H1 (cell line): Measurements from ENCODE around the gene FXR2. TPM values are rescaled to one million over a fixed set of nuclear protein-coding genes. Genes with fewer than 3 reads are reported as not detected.

ENCODE experiments used
- CTCF ChIA-PET: fragments of 300-600 bp; sonication (Branson Sonifier 250); formaldehyde crosslinking; loops from one replicate; lab custom pipeline; 2021; ENCODE audit not compliant: partially characterized antibody; lab: Charles Lee
- POLR2A ChIA-PET: fragments of 300-600 bp; sonication (Branson Sonifier 250); formaldehyde crosslinking; loops from one replicate; lab custom pipeline; 2021; ENCODE audit warnings: inconsistent platforms; ENCODE audit not compliant: partially characterized antibody; lab: Charles Lee
- DNase-seq, 2 experiments: peaks; one replicate each; pipeline versions ENCODE4 v3.0.0 to v3.0.0-alpha.2; 2010 to 2022; ENCODE audit warnings: low spot score in 2 of 2, low read depth in 1 of 2, mixed read lengths in 1 of 2
- FAIRE-seq: peaks from 2 replicates; lab custom pipeline; 2011; peaks lifted over from hg19 to GRCh38; lab: Jason Lieb, UNC
- H2AFZ ChIP-seq: 2 replicates; pipeline ENCODE4 v1.8.1; 2012; ENCODE audit warnings: low read length, inconsistent platforms
- H2AK5ac ChIP-seq: 2 replicates; pipeline ENCODE4 v1.6.1; 2013; ENCODE audit warnings: low read depth, low read length
- H2BK120ac ChIP-seq: replicated peaks from 2 replicates; pipeline ENCODE3; 2013; ENCODE audit warnings: low read depth, low read length, inconsistent platforms
- H2BK12ac ChIP-seq: 2 replicates; pipeline ENCODE4 v1.6.1; 2013; ENCODE audit warnings: low read depth, low read length
- H2BK15ac ChIP-seq: 2 replicates; pipeline ENCODE4 v1.6.1; 2013; ENCODE audit warnings: low read length
- H2BK20ac ChIP-seq: 2 replicates; pipeline ENCODE4 v1.6.1; 2013; ENCODE audit warnings: low read length
- H2BK5ac ChIP-seq: 2 replicates; pipeline ENCODE4 v1.6.1; 2013; ENCODE audit warnings: low read depth, low read length
- H3K14ac ChIP-seq: 2 replicates; pipeline ENCODE4 v1.6.1; 2013; ENCODE audit warnings: inconsistent platforms; ENCODE audit not compliant: insufficient read length
- H3K18ac ChIP-seq: 2 replicates; pipeline ENCODE4 v1.6.1; 2013; ENCODE audit warnings: low read length; ENCODE audit errors: extremely low read depth
- H3K23ac ChIP-seq: 2 replicates; pipeline ENCODE4 v1.6.1; 2013; ENCODE audit warnings: inconsistent platforms; ENCODE audit not compliant: insufficient read length
- H3K23me2 ChIP-seq: 2 replicates; pipeline ENCODE4 v1.6.1; 2013; ENCODE audit warnings: low read depth, low read length
- H3K27ac ChIP-seq: 2 replicates; pipeline ENCODE4 v1.6.1; 2011; ENCODE audit warnings: low read depth, low read length, inconsistent platforms
- H3K27me3 ChIP-seq, 4 experiments: replicated peaks in 1 of 4; 1 replicate in 1 of 4; 2 replicates in 3 of 4; pipeline versions ENCODE4 v1.6.1 to v1.8.1; 2011 to 2013; ENCODE audit warnings: low read length in 3 of 4, mild to moderate bottlenecking in 3 of 4, inconsistent platforms in 2 of 4, mixed read lengths in 2 of 4, moderate library complexity in 1 of 4; ENCODE audit not compliant: control insufficient read depth in 3 of 4, insufficient read depth in 3 of 4; ENCODE audit errors: extremely low read depth in 1 of 4
- H3K36me3 ChIP-seq, 4 experiments: 2 replicates each; pipeline versions ENCODE4 v1.6.1 to v1.8.1; 2011 to 2013; ENCODE audit warnings: mild to moderate bottlenecking in 4 of 4, low read length in 3 of 4, moderate library complexity in 2 of 4, control low read depth in 1 of 4, inconsistent platforms in 1 of 4; ENCODE audit not compliant: insufficient read depth in 4 of 4, control insufficient read depth in 2 of 4
- H3K4ac ChIP-seq: replicated peaks from 2 replicates; pipeline ENCODE3; 2013; ENCODE audit warnings: low read length, low read depth, mixed read lengths, inconsistent platforms; ENCODE audit not compliant: insufficient read length
- H3K4me1 ChIP-seq, 4 experiments: replicated peaks in 1 of 4; 1 replicate in 1 of 4; 2 replicates in 3 of 4; pipeline versions ENCODE4 v1.6.1 to v1.8.1; 2011 to 2013; ENCODE audit warnings: low read length in 3 of 4, inconsistent platforms in 2 of 4, mixed read lengths in 1 of 4; ENCODE audit not compliant: insufficient read depth in 4 of 4, control insufficient read depth in 3 of 4
- H3K4me2 ChIP-seq, 2 experiments: 2 replicates each; pipeline versions ENCODE4 v1.6.1 to v1.8.1; 2011 to 2013; ENCODE audit warnings: low read depth in 2 of 2, low read length in 2 of 2, control low read depth in 1 of 2, inconsistent platforms in 1 of 2, mild to moderate bottlenecking in 1 of 2; ENCODE audit not compliant: insufficient read depth in 1 of 2
- H3K4me3 ChIP-seq, 4 experiments: fragments of 200-600, 300-600 bp in 1 of 4; sonication (generic), shearing (Covaris generic), sonication (Bioruptor Twin) in 1 of 4; 2 replicates each; pipeline versions ENCODE4 v1.5.1 to v1.8.1; 2011 to 2016; ENCODE audit warnings: low read length in 4 of 4, low read depth in 3 of 4, control low read depth in 2 of 4, inconsistent platforms in 2 of 4, mild to moderate bottlenecking in 2 of 4, mixed read lengths in 1 of 4, moderate library complexity in 1 of 4; ENCODE audit not compliant: insufficient read depth in 2 of 4; ENCODE audit errors: extremely low read depth in 1 of 4
- H3K56ac ChIP-seq: replicated peaks from 2 replicates; pipeline ENCODE3; 2013; ENCODE audit warnings: low read depth, mild to moderate bottlenecking, mixed read lengths, low read length, inconsistent platforms; ENCODE audit not compliant: insufficient read length
- H3K79me1 ChIP-seq: 2 replicates; pipeline ENCODE4 v1.6.1; 2013; ENCODE audit warnings: low read depth, low read length, control low read depth
- H3K79me2 ChIP-seq, 2 experiments: 2 replicates each; pipeline versions ENCODE4 v1.6.1 to v1.8.1; 2012 to 2013; ENCODE audit warnings: low read length in 2 of 2, mild to moderate bottlenecking in 2 of 2, inconsistent platforms in 1 of 2; ENCODE audit not compliant: insufficient read depth in 2 of 2, control insufficient read depth in 1 of 2
- H3K9ac ChIP-seq, 4 experiments: replicated peaks in 1 of 4; 1 replicate in 1 of 4; 2 replicates in 3 of 4; pipeline versions ENCODE4 v1.6.1 to v1.8.1; 2011 to 2013; ENCODE audit warnings: low read depth in 3 of 4, low read length in 3 of 4, control low read depth in 2 of 4, mild to moderate bottlenecking in 2 of 4, moderate library complexity in 2 of 4, inconsistent platforms in 1 of 4; ENCODE audit errors: extremely low read depth in 1 of 4
- H3K9me3 ChIP-seq, 2 experiments: 2 replicates each; pipeline versions ENCODE4 v1.6.1 to v1.8.1; 2012 to 2013; ENCODE audit warnings: mild to moderate bottlenecking in 2 of 2, moderate library complexity in 2 of 2, control low read depth in 1 of 2, inconsistent platforms in 1 of 2, low read depth in 1 of 2, low read length in 1 of 2, mixed read lengths in 1 of 2; ENCODE audit not compliant: insufficient read depth in 2 of 2
- H4K20me1 ChIP-seq, 2 experiments: replicated peaks in 1 of 2; 2 replicates each; pipeline versions ENCODE3 to v1.8.1; 2011 to 2013; ENCODE audit warnings: inconsistent platforms in 2 of 2, low read length in 2 of 2, mild to moderate bottlenecking in 1 of 2; ENCODE audit not compliant: insufficient read depth in 2 of 2, control insufficient read depth in 1 of 2
- H4K5ac ChIP-seq: 2 replicates; pipeline ENCODE4 v1.6.1; 2013; ENCODE audit warnings: low read length, low read depth, mixed read lengths, inconsistent platforms; ENCODE audit not compliant: insufficient read length
- H4K8ac ChIP-seq: 2 replicates; pipeline ENCODE4 v1.8.0; 2013; ENCODE audit warnings: mild to moderate bottlenecking, moderate library complexity, low read length, inconsistent platforms; ENCODE audit not compliant: insufficient read depth; ENCODE audit errors: extremely low read depth
- H4K91ac ChIP-seq: replicated peaks from 2 replicates; pipeline ENCODE3; 2013; ENCODE audit warnings: low read length, mixed read lengths, inconsistent platforms; ENCODE audit not compliant: insufficient read length
- ASH2L ChIP-seq: fragments of 200-600, 300-600 bp; sonication (generic); IDR thresholded peaks from one replicate; pipeline ENCODE4 v1.7.1; 2017; ENCODE audit warnings: low read length
- CBX8 ChIP-seq: fragments of 300-800, 300-1000 bp; sonication (generic); IDR thresholded peaks from 2 replicates; pipeline ENCODE4 v1.7.1; 2016; ENCODE audit warnings: low read depth, low read length, borderline replicate concordance
- CHD1 ChIP-seq: IDR thresholded peaks from 2 replicates; pipeline ENCODE4 v1.6.1; 2012; ENCODE audit warnings: low read depth, low read length, improper control_type of control experiment
- CHD2 ChIP-seq: IDR thresholded peaks from 2 replicates; pipeline ENCODE4 v1.6.1; 2012; ENCODE audit warnings: low read length, improper control_type of control experiment
- CTBP2 ChIP-seq: IDR thresholded peaks from 2 replicates; pipeline ENCODE4 v1.7.0; 2011; ENCODE audit warnings: borderline replicate concordance, mild to moderate bottlenecking, moderate library complexity, mixed read lengths, low read length; ENCODE audit not compliant: insufficient read depth, insufficient read length
- EP300 ChIP-seq, 2 experiments: IDR thresholded peaks; 1 replicate in 1 of 2; 2 replicates in 1 of 2; pipeline ENCODE4 v1.6.1; 2011 to 2012; ENCODE audit warnings: low read depth in 2 of 2, low read length in 2 of 2, mild to moderate bottlenecking in 2 of 2, borderline replicate concordance in 1 of 2, inconsistent platforms in 1 of 2, moderate library complexity in 1 of 2
- EZH2 ChIP-seq: fragments of 200-600 bp; sonication (generic); IDR thresholded peaks from 2 replicates; pipeline ENCODE4 v1.7.1; 2012; ENCODE audit warnings: low read depth, mild to moderate bottlenecking, moderate library complexity, low read length, inconsistent platforms; ENCODE audit not compliant: severe bottlenecking
- RNF2 ChIP-seq: fragments of 200-900, 300-1000 bp; sonication (generic); IDR thresholded peaks from 2 replicates; pipeline ENCODE4 v1.7.1; 2016; ENCODE audit warnings: borderline replicate concordance, low read depth, mild to moderate bottlenecking, antibody characterized with exemption, low read length; ENCODE audit not compliant: poor library complexity, severe bottlenecking; ENCODE audit errors: missing control alignments
- RXRA ChIP-seq: IDR thresholded peaks from 2 replicates; pipeline ENCODE4 v1.6.1; 2011; ENCODE audit warnings: low read depth, mild to moderate bottlenecking, low read length, moderate library complexity; ENCODE audit not compliant: insufficient read depth
- TCF12 ChIP-seq: IDR thresholded peaks from 2 replicates; pipeline ENCODE4 v1.6.1; 2011; ENCODE audit warnings: low read depth, mild to moderate bottlenecking, low read length
- TEAD4 ChIP-seq: IDR thresholded peaks from 2 replicates; pipeline ENCODE4 v1.6.1; 2012; ENCODE audit warnings: low read depth, low read length, inconsistent platforms, mixed read lengths
- WGBS, 2 experiments: shearing (Covaris generic) in 1 of 2; methylation state at CpG; one replicate each; pipeline versions ENCODE4 v1.1.6 to v1.1.7; 2013 to 2015; ENCODE audit warnings: low lambda C conversion rate in 2 of 2, mixed read lengths in 2 of 2, inconsistent platforms in 1 of 2, low coverage in 1 of 2, missing lambda C conversion rate in 1 of 2; ENCODE audit not compliant: insufficient replicate concordance in 2 of 2, insufficient coverage in 1 of 2, insufficient read length in 1 of 2; ENCODE audit errors: extremely low coverage in 1 of 2, missing lambda C conversion rate in 1 of 2; 5-methylcytosine and 5-hydroxymethylcytosine counted together
- polyA plus RNA-seq, 7 experiments: library from polyadenylated mRNA; depleted of rRNA in 3 of 7; stranded (reverse) in 5 of 7; unstranded in 2 of 7; fragments of >200 nt in 5 of 7; fragments of 200-250 nt in 2 of 7; gene quantifications; 1 replicate in 5 of 7; 2 replicates in 1 of 7; 4 replicates in 1 of 7; pipeline versions ENCODE4 v1.2.1 to v1.2.3, GENCODE V29; 2011 to 2013; ENCODE audit warnings: missing spikeins in 2 of 7, mixed read lengths in 2 of 7
- total RNA-seq: library from RNA; stranded (reverse); fragmentation: NEBNext Ultra II Directional; extraction: Animal tissue kit (Norgen Biotek cat#: 25700); gene quantifications from 2 replicates; pipeline ENCODE4 v1.2.1, GENCODE V29; 2021

Gene FXR2
- total and polyA plus RNA-seq, 2 of the 8 experiments (the other 6 are each of a cell fraction or from before 2014, with no cell fraction given) = 26.2 to 44.0 TPM

DNA sequence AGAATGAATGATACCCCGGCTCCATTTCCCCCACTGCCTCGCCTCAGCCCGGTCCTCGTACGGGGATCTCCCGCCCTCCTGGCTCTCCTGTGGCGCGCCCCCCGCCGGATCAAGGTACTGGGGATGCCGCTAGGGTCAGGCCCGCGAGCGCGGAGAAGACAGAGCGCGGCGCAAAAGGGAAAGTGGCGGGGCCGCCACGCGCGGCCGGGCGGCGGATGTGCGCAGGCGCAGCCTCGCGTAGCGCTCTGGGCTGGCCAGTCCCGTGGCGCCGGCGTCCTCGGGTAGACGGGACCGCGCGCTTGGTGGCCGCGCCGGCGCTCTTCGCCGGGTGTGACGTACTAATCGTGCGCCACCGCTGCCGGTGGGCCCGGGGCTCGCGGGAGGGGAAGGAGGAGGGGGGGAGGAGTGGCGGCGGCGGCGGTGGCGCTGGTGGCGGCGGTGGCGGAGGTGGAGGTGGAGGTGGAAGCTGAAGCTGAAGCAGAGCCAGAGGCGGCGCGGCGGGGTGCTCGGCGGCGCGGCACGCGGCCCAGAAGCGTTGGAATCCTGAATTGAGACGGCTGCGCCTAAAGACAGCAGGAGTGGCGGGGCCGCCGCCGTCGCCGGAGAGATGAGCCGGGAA lies 53.0 kb downstream of the FXR2 start, which contains the start of gene SENP3:
SENP3 (plus strand) TSS at position 331 of the 619 bp plus-strand sequence. CDS start 1,158 bp downstream, outside the sequence.
- ChIA-PET POLR2A (interaction anchor here (0.6 to 37.5 kb wide), 18 partner anchors 16 to 302 kb away, joined by 3 to 1144 read pairs (median 4); partner anchors contain the start of genes CD68, EFNB3, GPS2 and MPDU1), CTCF (interaction anchor here (0.7 to 12.7 kb wide), 41 partner anchors 9 to 516 kb away, joined by 3 to 251 read pairs (median 8); partner anchors contain the start of genes CHRNB1, MPDU1, NEURL4 and SAT2)
- peaks cover 0 to 1% of the 10 kb centered on the region in 2 experiments for H4K20me1 ChIP-seq
- H4K5ac ChIP-seq = peak within 1 kb of the TSS; percentile 61
- H3K9ac ChIP-seq = peak within 1 kb of the TSS; percentile 66 to 82 (median 74)
- peak within 1 kb of the TSS; percentile 62 for H3K56ac ChIP-seq
- no peak within 1 kb of the TSS for H2AK5ac ChIP-seq
- peak within 1 kb of the TSS; percentile 79; the same call in 1 of the 2 replicates for H3K27ac ChIP-seq
- DNase-seq = peak in 1 of 2 experiments; percentile 95
- peak within 1 kb of the TSS; percentile 36 for H3K4ac ChIP-seq
- H2BK15ac ChIP-seq = no peak within 1 kb of the TSS
- peaks cover 6% of the 10 kb centered on the region; the same call in 1 of the 2 replicates for H3K23me2 ChIP-seq
- peaks cover 4 to 26% of the 10 kb centered on the region in 2 experiments; a peak in 3 of 4 replicates for H3K79me2 ChIP-seq
- peak within 1 kb of the TSS; percentile 69 to 96 (median 78) for H3K4me3 ChIP-seq
- FAIRE-seq = no peak
- no peaks in the 10 kb centered on the region for H3K27me3 ChIP-seq
- peak within 1 kb of the TSS; percentile 2; the same call in 1 of the 2 replicates for H2BK5ac ChIP-seq
- 0 out of 2 replicates have a peak within 1 kb of the TSS, but pooled peaks have one; percentile 27 for H2BK12ac ChIP-seq
- peaks cover 11 to 40% (median 24%) of the 10 kb centered on the region in 4 experiments for H3K4me1 ChIP-seq
- peaks cover 9% of the 10 kb centered on the region for H3K79me1 ChIP-seq
- no peak within 1 kb of the TSS for H2BK120ac ChIP-seq
- H4K8ac ChIP-seq = peak within 1 kb of the TSS; percentile 92; the same call in 1 of the 2 replicates
- no peak within 1 kb of the TSS for H2BK20ac ChIP-seq
- H3K9me3 ChIP-seq = no peaks in the 10 kb centered on the region
- H2AFZ ChIP-seq = no peak within 1 kb of the TSS
- H3K4me2 ChIP-seq = peak within 1 kb of the TSS; percentile 49 to 96
- no peak within 1 kb of the TSS for H3K14ac ChIP-seq
- peak within 1 kb of the TSS; percentile 21; the same call in 1 of the 2 replicates for H3K18ac ChIP-seq
- no peak within 1 kb of the TSS for H3K23ac ChIP-seq
- H4K91ac ChIP-seq = peak within 1 kb of the TSS; percentile 61
- 1% methylated on average over 14 of the region's 82 CpGs; no CpG with 5 or more reads in 1 of the 2 experiments for WGBS, 2 experiments
- H3K36me3 ChIP-seq = peaks cover 22 to 33% (median 24%) of the 10 kb centered on the region in 4 experiments
- TF ChIP-seq CHD2 (no peak), RNF2 (no peak), EZH2 (no peak), TCF12 (no peak), CBX8 (no peak), ASH2L (peak; percentile 85), CTBP2 (no peak), EP300 (IDR thresholded peaks at IDR 0.05; ENCODE audit: borderline replicate concordance in 1 of 2, low read depth in 2 of 2, low read length in 2 of 2) (no peak), RXRA (no peak), CHD1 (no peak), TEAD4 (no peak)
